ENCODE results near the gene ADAMTSL3.
A peak's percentile ranks its signal among the peaks of the same experiment; 100 is the strongest.

The ADAMTSL3 gene

GRCh38 chr15:83809345-83809744 is 155.4 kb downstream of the ADAMTSL3 start:
- no peaks in the 10 kb centered on the region for H3K4me1 ChIP-seq (ENCODE audit: insufficient read depth, low read length)
- no peaks in the 10 kb centered on the region for H3K36me3 ChIP-seq (ENCODE audit: insufficient read depth, low read depth, low read length)
- H3K27me3 ChIP-seq (ENCODE audit: insufficient read depth, low read length): no peaks in the 10 kb centered on the region
- H3K27ac ChIP-seq (ENCODE audit: low read length): no peak overlapping the region
- H3K4me3 ChIP-seq (ENCODE audit: low read length): no peak overlapping the region
- no peaks in the 10 kb centered on the region; the same call in 1 of the 2 replicates for H3K9me3 ChIP-seq (ENCODE audit: insufficient read depth, low read depth, low read length)
- no peak overlapping the region for H3K9ac ChIP-seq (ENCODE audit: low read depth, low read length)

DNA sequence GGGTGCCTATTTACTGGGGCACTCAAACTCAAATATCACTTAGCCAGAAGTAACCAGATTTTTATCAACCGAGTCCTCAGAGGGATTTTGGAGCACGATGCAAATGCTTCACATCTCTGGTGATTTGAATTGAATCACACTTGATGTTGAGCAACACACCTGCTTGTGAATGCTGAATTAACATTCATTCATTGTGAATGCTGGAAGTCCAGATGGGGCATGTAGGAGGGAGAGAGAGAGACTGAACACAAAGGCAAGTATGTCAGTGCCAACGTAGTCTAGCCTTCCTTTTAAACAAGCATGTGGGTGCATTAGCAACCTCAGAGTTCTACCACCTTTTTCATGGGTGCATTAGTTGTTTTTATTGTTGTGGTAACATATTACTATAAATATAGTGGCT is 156.2 kb downstream of the ADAMTSL3 start:
- Histone ChIP-seq H3K9me3 (ENCODE audit: insufficient read depth, low read depth, low read length) (no peaks in the 10 kb centered on the region; the same call in 1 of the 2 replicates), H3K9ac (ENCODE audit: low read depth, low read length) (no peak overlapping the region), H3K36me3 (ENCODE audit: insufficient read depth, low read depth, low read length) (no peaks in the 10 kb centered on the region), H3K27me3 (ENCODE audit: insufficient read depth, low read length) (no peaks in the 10 kb centered on the region), H3K27ac (ENCODE audit: low read length) (no peak overlapping the region), H3K4me3 (ENCODE audit: low read length) (no peak overlapping the region), H3K4me1 (ENCODE audit: insufficient read depth, low read length) (no peaks in the 10 kb centered on the region)

DNA sequence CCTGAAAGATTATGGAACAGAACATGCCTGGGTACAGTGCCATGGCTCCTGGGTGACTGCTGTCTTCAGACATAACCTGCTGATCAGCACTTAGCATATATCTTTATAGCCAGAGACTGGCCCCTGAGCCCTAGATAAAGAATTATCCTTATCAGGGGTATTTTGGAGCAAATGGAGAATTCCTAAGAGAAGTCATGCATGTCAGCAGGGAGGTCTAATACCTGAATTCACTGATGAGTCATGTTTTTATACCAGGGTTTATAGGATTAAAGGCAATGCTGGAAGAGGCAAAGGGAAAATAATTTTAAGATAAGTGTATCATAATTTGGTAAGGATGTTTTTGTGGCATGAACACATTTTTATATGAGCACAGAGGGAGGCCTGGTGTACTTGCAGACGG is 159.8 kb downstream of the ADAMTSL3 start:
- no peaks in the 10 kb centered on the region for H3K36me3 ChIP-seq (ENCODE audit: insufficient read depth, low read depth, low read length)
- no peaks in the 10 kb centered on the region for H3K27me3 ChIP-seq (ENCODE audit: insufficient read depth, low read length)
- H3K9ac ChIP-seq (ENCODE audit: low read depth, low read length): no peak overlapping the region
- no peaks in the 10 kb centered on the region for H3K4me1 ChIP-seq (ENCODE audit: insufficient read depth, low read length)
- H3K9me3 ChIP-seq (ENCODE audit: insufficient read depth, low read depth, low read length): no peaks in the 10 kb centered on the region
- no peak overlapping the region for H3K4me3 ChIP-seq (ENCODE audit: low read length)
- H3K27ac ChIP-seq (ENCODE audit: low read length): no peak overlapping the region

DNA sequence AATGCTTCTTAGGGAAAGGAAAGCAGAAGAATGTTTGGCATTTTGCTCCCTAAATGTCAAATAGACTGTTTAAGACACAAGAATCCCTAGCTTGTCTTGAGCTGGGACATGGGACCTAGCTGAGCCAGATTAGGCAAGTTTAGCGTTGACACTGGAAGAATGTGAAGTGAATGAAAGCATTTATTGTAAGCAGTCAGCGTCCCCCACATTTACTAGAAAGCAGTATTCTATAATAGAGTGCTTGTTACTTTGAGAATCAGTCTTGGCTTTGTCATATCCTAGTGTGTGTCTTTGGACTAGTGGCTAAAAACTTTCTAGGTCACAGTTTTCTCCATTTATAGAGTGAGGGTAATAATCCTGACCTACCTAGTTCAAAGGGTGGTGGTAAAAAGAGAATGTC is 161.6 kb downstream of the ADAMTSL3 start:
- Histone ChIP-seq H3K9ac (ENCODE audit: low read depth, low read length) (no peak overlapping the region), H3K4me1 (ENCODE audit: insufficient read depth, low read length) (no peaks in the 10 kb centered on the region), H3K27ac (ENCODE audit: low read length) (no peak overlapping the region), H3K27me3 (ENCODE audit: insufficient read depth, low read length) (no peaks in the 10 kb centered on the region), H3K4me3 (ENCODE audit: low read length) (no peak overlapping the region), H3K36me3 (ENCODE audit: insufficient read depth, low read depth, low read length) (no peaks in the 10 kb centered on the region), H3K9me3 (ENCODE audit: insufficient read depth, low read depth, low read length) (no peaks in the 10 kb centered on the region)

GRCh38 chr15:83816124-83816883 is 162.4 kb downstream of the ADAMTSL3 start:
- no peak overlapping the region for H3K4me3 ChIP-seq (ENCODE audit: low read length)
- H3K9me3 ChIP-seq (ENCODE audit: insufficient read depth, low read depth, low read length): no peaks in the 10 kb centered on the region
- no peak overlapping the region for H3K27ac ChIP-seq (ENCODE audit: low read length)
- no peak overlapping the region for H3K9ac ChIP-seq (ENCODE audit: low read depth, low read length)
- H3K36me3 ChIP-seq (ENCODE audit: insufficient read depth, low read depth, low read length): no peaks in the 10 kb centered on the region
- H3K4me1 ChIP-seq (ENCODE audit: insufficient read depth, low read length): no peaks in the 10 kb centered on the region
- H3K27me3 ChIP-seq (ENCODE audit: insufficient read depth, low read length): no peaks in the 10 kb centered on the region

DNA sequence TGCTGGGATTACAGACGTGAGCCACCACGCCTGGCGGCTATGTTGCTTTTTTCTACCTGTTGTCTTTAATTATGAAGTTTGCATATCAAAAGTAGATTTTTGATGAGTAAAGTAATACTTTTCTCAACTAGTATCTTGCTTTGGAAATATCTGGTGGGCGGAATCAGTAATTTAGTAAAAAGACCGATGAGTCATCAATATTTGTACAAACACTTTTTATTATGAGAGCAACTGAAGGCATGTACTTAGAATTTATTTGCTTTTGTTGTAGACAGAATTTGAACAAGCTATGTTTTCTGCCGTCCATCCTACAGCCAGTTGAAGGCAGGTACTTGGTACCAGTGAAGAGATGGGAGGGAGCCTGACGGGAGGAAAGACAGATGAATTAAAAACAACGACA is 164.7 kb downstream of the ADAMTSL3 start:
- Histone ChIP-seq H3K27me3 (ENCODE audit: insufficient read depth, low read length) (no peaks in the 10 kb centered on the region), H3K4me1 (ENCODE audit: insufficient read depth, low read length) (no peaks in the 10 kb centered on the region), H3K9me3 (ENCODE audit: insufficient read depth, low read depth, low read length) (peaks cover 5% of the 10 kb centered on the region; the same call in 1 of the 2 replicates), H3K27ac (ENCODE audit: low read length) (no peak overlapping the region), H3K9ac (ENCODE audit: low read depth, low read length) (no peak overlapping the region), H3K36me3 (ENCODE audit: insufficient read depth, low read depth, low read length) (no peaks in the 10 kb centered on the region), H3K4me3 (ENCODE audit: low read length) (no peak overlapping the region)

DNA sequence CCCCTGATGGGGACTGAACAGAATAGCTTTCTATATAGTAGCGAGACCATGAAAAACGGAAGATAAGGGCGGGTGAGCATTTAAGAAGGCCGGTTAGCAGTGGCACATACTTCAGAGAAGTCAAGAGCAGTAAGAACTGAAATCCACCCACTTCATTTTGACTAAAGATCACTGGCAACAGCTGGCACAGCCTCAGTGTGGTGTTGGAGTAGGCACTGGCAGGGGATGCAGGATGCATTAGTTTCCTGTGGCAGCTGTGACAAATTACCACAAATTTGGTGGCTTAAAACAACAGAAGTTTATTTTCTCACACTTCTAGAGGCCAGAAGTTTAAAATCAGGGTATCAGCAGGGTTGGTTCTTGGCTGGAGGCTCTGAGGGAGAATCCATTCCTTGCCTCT is 176.5 kb downstream of the ADAMTSL3 start:
- no peak overlapping the region for H3K9ac ChIP-seq (ENCODE audit: low read depth, low read length)

GRCh38 chr15:83833569-83833968 is 179.6 kb downstream of the ADAMTSL3 start:
- H3K27me3 ChIP-seq (ENCODE audit: insufficient read depth, low read length): no peaks in the 10 kb centered on the region
- H3K36me3 ChIP-seq (ENCODE audit: insufficient read depth, low read depth, low read length): no peaks in the 10 kb centered on the region
- H3K4me3 ChIP-seq (ENCODE audit: low read length): no peak overlapping the region
- H3K9me3 ChIP-seq (ENCODE audit: insufficient read depth, low read depth, low read length): no peaks in the 10 kb centered on the region
- no peak overlapping the region for H3K27ac ChIP-seq (ENCODE audit: low read length)
- H3K9ac ChIP-seq (ENCODE audit: low read depth, low read length): no peak overlapping the region
- H3K4me1 ChIP-seq (ENCODE audit: insufficient read depth, low read length): no peaks in the 10 kb centered on the region

More for the DNA sequence above, 176.5 kb downstream of the ADAMTSL3 start:
- Histone ChIP-seq H3K27me3 (ENCODE audit: insufficient read depth, low read length) (no peaks in the 10 kb centered on the region), H3K4me3 (ENCODE audit: low read length) (no peak overlapping the region), H3K27ac (ENCODE audit: low read length) (no peak overlapping the region), H3K9me3 (ENCODE audit: insufficient read depth, low read depth, low read length) (no peaks in the 10 kb centered on the region; the same call in 1 of the 2 replicates), H3K4me1 (ENCODE audit: insufficient read depth, low read length) (no peaks in the 10 kb centered on the region), H3K36me3 (ENCODE audit: insufficient read depth, low read depth, low read length) (no peaks in the 10 kb centered on the region)

GRCh38 chr15:83835479-83835878 is 181.6 kb downstream of the ADAMTSL3 start:
- Histone ChIP-seq H3K9me3 (ENCODE audit: insufficient read depth, low read depth, low read length) (no peaks in the 10 kb centered on the region), H3K36me3 (ENCODE audit: insufficient read depth, low read depth, low read length) (no peaks in the 10 kb centered on the region), H3K4me1 (ENCODE audit: insufficient read depth, low read length) (no peaks in the 10 kb centered on the region), H3K27me3 (ENCODE audit: insufficient read depth, low read length) (no peaks in the 10 kb centered on the region), H3K9ac (ENCODE audit: low read depth, low read length) (no peak overlapping the region), H3K4me3 (ENCODE audit: low read length) (no peak overlapping the region), H3K27ac (ENCODE audit: low read length) (no peak overlapping the region)

DNA sequence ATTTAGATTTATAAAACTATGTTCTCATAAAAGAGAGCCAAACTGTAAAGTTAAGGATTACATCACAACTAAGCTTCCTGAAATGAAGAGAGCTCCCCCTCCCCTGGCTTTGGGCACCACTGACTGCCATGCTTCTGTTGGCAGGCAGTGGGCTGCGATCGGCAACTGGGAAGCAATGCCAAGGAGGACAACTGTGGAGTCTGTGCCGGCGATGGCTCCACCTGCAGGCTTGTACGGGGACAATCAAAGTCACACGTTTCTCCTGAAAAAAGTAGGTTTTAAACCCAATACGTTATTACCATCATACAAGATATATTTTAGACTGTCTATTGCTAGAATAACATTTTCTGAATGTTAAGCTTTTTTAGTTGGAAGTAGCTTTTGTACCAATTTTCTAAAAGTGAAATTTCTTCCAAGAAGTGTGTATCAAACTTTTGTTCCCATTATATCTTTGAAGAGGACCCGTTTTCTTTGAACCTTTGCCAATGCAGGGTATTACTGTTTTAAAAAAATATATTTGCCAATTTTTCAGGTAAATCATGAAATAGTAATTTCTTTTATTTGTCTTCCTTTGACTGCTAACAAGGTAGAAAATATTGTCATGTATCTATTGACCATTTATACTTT is 184.1 kb downstream of the ADAMTSL3 start:
- Histone ChIP-seq H3K4me3 (ENCODE audit: low read length) (no peak overlapping the region), H3K9ac (ENCODE audit: low read depth, low read length) (no peak overlapping the region), H3K4me1 (ENCODE audit: insufficient read depth, low read length) (no peaks in the 10 kb centered on the region), H3K27ac (ENCODE audit: low read length) (no peak overlapping the region), H3K36me3 (ENCODE audit: insufficient read depth, low read depth, low read length) (no peaks in the 10 kb centered on the region), H3K27me3 (ENCODE audit: insufficient read depth, low read length) (no peaks in the 10 kb centered on the region), H3K9me3 (ENCODE audit: insufficient read depth, low read depth, low read length) (no peaks in the 10 kb centered on the region)

DNA sequence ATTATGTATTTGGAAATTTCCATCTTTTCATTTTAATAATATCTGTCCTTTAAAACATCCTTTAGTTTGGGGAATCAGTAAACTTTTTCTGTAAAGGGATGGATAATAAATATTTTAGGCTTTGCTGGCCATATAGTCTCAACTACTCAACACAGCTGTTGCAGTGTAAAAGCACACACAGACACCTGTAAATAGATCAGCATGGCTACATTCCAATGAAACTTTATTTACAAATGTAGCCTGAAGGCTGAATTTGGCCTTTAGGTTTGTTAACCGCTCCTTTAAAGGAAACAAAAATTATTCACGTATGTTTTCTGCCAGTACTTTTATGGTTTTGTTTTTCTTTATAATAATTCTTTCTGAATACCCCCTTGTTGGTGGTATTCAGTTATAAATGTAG is 184.8 kb downstream of the ADAMTSL3 start:
- H3K4me1 ChIP-seq (ENCODE audit: insufficient read depth, low read length): no peaks in the 10 kb centered on the region
- H3K27ac ChIP-seq (ENCODE audit: low read length): no peak overlapping the region
- no peak overlapping the region for H3K4me3 ChIP-seq (ENCODE audit: low read length)
- H3K9me3 ChIP-seq (ENCODE audit: insufficient read depth, low read depth, low read length): no peaks in the 10 kb centered on the region
- no peak overlapping the region for H3K9ac ChIP-seq (ENCODE audit: low read depth, low read length)
- no peaks in the 10 kb centered on the region for H3K27me3 ChIP-seq (ENCODE audit: insufficient read depth, low read length)
- no peaks in the 10 kb centered on the region for H3K36me3 ChIP-seq (ENCODE audit: insufficient read depth, low read depth, low read length)

GRCh38 chr15:83842281-83842680 is 188.4 kb downstream of the ADAMTSL3 start:
- no peaks in the 10 kb centered on the region for H3K4me1 ChIP-seq (ENCODE audit: insufficient read depth, low read length)
- peak overlapping the region; percentile 21; the same call in 1 of the 2 replicates for H3K4me3 ChIP-seq (ENCODE audit: low read length)
- H3K9me3 ChIP-seq (ENCODE audit: insufficient read depth, low read depth, low read length): no peaks in the 10 kb centered on the region
- H3K36me3 ChIP-seq (ENCODE audit: insufficient read depth, low read depth, low read length): no peaks in the 10 kb centered on the region
- H3K27ac ChIP-seq (ENCODE audit: low read length): no peak overlapping the region
- no peaks in the 10 kb centered on the region for H3K27me3 ChIP-seq (ENCODE audit: insufficient read depth, low read length)
- H3K9ac ChIP-seq (ENCODE audit: low read depth, low read length): no peak overlapping the region
